Germinal center (tissue), 1 donor: Measurements from ENCODE around the gene KRTAP4-3.
"Not testable (repeated sequence)": the region's sequence is repeated elsewhere in the genome, so short reads cannot be mapped to it uniquely, and the experiment has no call there.

Source experiments
- DNase-seq: peaks from one replicate; pipeline ENCODE4 v3.0.0; 2012; ENCODE audit warnings: mixed read lengths, low spot score

The KRTAP4-3 gene

GRCh38 chr17:41168121-41168520, at the start of gene KRTAP4-3:
KRTAP4-3 (minus strand) TSS chr17:41168221; CDS start chr17:41168172, 49 bp downstream.
- DNase-seq, result no peak

- DNase-seq, result no peak
Observed at GRCh38 chr17:41215681-41216080, 47.7 kb upstream of the KRTAP4-3 start.

GRCh38 chr17:41212524-41213169, 44.6 kb upstream of the KRTAP4-3 start:
- no peak for DNase-seq

DNA sequence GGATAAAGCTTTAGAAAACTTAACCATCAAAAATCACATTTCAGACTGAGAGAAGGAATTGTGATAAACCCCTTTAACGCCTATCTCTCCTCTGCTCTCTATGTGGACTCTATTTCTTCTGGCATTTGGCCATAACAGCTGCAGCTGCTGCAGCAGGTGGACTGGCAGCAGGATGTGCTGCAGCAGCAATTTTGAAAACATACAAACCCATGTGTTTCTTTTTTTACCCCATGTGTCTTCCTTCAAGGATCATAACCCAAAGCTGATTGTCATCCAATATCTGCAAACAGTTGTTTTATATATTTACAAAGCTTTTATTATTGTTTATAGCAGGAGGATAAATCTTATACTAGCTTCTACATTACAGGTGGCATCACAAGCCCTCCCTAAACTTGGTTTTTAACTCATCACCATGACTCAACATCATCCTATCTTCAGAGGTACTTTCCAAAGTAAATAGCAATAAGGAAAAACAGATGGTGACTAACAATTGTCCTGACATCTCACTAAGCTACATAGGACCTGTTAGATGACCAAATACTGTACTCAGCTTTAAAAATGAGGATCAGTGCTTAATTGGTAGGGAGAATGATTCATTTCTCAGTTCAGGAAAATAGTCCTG, 43.9 kb upstream of the KRTAP4-3 start:
- no peak for DNase-seq

DNA sequence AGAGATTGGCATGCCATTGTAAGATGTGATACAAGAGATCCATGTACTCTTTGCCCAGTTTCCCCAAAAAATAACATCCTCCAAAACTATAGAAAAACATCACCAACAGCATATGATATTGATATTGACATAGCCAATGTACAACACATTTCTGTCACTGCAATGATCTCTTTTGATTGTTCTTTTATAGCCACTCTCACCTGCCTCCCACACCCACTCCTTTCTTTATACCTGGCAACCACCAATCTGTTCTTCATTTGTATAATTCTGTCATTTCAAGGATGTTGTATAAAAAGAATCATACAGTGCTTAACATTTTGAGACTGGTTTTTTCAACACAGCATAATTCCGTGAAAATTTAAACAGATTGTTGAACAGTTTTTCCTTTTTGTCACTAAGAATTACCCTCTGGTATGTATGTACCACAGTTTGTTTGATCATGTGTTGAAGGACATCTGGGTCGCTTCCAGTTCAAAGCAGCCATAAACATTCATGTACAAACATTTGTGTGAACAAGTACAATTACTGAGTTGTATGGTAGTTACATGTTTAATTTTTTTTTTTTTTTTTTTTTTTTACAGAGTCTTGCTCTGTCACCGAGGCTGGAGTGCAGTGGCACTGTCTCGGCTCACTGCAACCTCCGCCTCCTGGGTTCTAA, 31.5 kb upstream of the KRTAP4-3 start:
- DNase-seq, result no peak

GRCh38 chr17:41196068-41196467, 28.0 kb upstream of the KRTAP4-3 start:
- DNase-seq, result no peak

DNA sequence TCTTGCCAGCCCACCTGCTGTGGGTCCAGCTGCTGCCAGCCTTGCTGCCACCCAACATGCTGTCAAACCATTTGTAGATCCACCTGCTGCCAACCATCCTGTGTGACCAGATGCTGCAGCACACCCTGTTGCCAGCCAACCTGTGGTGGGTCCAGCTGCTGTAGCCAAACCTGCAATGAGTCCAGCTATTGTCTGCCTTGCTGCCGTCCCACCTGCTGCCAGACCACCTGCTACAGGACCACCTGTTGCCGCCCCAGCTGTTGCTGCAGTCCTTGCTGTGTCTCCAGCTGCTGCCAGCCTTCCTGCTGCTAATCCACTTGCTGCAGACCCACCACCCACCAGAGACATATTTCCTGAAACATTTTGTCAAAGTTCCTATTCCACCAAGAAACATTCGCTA, 22.3 kb upstream of the KRTAP4-3 start:
- no peak for DNase-seq

- DNase-seq, result not testable (repeated sequence)
Observed at GRCh38 chr17:41189837-41190318, 21.9 kb upstream of the KRTAP4-3 start, which contains the start of gene KRTAP9-1. KRTAP9-1 (plus strand) TSS chr17:41189887; CDS start chr17:41189887, 0 bp downstream.

- DNase-seq, result no peak
Observed at GRCh38 chr17:41186872-41187271, 18.9 kb upstream of the KRTAP4-3 start.

DNA sequence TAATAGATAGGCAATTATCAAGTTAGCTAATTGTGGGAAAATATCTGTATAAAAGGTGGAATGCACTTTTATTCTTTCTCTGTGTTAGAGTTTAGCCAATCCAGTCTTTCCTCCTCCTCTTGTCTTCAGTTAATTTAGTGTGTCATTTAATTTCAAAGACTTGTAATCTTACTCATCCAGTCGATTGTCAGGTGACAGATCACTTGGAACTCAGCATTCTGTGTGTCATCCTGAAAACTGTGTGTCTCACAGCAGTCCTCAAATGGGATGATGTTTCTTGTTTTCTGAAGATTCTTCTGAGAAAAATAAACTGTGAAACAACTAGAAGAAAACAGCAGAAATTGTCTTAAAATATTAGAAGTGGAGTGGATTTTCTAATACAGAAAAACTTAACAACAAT, 17.0 kb upstream of the KRTAP4-3 start:
- no peak for DNase-seq

DNA sequence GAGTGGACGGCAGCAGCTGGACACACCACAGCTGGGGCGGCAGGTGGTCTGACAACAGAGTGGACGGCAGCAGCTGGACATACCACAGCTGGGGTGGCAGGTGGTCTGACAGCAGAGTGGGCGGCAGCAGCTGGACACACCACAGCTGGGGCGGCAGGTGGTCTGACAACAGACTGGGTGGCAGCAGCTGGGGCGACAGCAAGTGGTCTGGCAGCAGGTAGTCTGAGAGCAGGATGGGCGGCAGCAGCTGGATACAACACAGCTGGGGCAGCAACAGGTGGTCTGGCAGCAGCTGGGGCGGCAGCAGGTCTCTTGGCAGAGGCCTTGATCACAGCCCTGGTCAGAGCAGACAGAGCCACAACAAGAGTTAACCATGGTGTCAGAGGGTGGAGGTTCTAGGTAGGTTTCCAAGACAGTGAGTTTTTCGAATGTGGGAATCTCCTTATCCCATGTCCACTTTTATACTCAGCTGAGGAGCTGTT, 16.5 kb upstream of the KRTAP4-3 start, which contains the start of gene KRTAP4-1:
TSS of gene KRTAP4-1 (minus strand) at position 432 of the 482 bp plus-strand sequence. CDS start at position 375, 57 bp downstream.
- DNase-seq, result no peak

- no peak for DNase-seq
Observed at GRCh38 chr17:41178843-41179616, 11.0 kb upstream of the KRTAP4-3 start.

- DNase-seq, result peak; percentile 21
Observed at GRCh38 chr17:41178341-41178740, 10.3 kb upstream of the KRTAP4-3 start.

DNA sequence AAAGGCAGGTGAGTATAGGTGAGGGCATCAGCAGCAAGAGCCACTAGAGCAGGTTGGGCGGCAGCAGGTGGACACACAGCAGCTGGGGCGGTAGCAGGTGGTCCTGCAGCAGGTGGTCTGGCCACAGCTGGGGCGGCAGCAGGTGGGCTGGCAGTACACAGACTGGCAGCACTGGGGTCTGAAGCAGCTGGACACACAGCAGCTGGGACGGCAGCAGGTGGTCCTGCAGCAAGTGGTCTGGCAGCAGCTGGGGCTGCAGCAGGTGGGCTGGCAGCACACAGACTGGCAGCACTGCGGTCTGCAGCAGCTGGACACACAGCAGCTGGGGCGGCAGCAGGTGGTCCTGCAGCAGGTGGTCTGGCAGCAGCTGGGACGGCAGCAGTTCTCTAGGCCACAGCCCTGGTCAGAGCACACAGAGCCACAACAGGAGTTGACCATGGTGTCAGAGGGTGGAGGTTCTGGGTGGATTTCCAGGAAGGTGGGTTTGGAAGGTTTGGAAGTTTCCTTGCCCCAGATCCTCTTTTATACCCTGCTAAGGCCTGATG, 9.8 kb upstream of the KRTAP4-3 start, which contains the start of gene KRTAP4-2:
TSS of gene KRTAP4-2 (minus strand) at position 495 of the 545 bp plus-strand sequence. CDS start at position 438, 57 bp downstream.
- no peak for DNase-seq

DNA sequence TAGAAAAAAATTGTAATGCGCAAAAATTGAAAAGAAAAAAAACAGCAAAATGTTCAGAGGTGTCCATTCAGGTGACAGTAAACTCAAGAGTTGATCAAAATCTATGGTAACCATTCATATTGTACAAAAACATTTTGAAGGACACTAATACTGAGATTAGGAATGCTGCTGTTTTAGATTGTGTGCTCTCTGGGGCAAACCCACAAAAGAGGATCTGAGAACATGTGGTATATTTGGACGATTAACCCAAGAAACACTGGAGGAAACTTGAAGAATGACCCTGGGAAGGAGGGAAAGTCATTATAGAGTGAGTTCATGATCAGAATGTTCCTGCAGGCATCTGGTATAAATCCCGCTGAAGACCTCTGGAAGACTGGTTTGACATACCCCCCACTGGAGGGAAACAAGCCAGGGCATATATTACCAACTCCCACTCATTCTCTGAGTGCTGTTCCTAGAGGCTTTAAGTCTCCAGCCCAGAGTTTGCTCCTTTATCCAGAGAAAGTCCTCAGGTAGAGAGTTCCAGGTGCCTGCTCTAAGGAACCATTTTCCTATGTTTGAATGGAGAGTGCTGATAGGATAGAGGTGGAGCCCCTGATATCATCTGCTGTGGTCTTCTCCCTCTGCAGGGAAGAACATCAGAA, 8.8 kb upstream of the KRTAP4-3 start:
- peak; percentile 21 for DNase-seq

DNA sequence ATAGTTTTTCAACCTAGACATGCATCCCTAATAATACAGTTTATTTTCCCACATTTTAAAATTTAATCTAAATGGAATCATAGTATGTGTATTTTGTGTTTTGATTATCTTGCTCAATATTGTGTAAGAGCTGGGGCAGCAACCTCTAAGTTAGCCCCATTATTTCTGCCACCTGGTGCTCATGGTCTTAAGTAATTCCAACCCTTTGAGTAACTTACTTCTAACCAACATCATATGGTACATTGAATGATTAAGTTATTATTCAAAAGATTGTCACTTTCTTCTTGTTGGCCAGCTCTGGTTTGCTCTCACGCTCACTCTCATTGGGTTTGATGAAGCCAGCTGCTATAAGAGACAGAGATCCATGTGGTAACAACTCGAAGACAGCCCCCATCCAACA, 3.9 kb upstream of the KRTAP4-3 start:
- no peak for DNase-seq

- DNase-seq, result no peak
Observed at GRCh38 chr17:41167561-41167960, 460 bp downstream of the KRTAP4-3 start.

DNA sequence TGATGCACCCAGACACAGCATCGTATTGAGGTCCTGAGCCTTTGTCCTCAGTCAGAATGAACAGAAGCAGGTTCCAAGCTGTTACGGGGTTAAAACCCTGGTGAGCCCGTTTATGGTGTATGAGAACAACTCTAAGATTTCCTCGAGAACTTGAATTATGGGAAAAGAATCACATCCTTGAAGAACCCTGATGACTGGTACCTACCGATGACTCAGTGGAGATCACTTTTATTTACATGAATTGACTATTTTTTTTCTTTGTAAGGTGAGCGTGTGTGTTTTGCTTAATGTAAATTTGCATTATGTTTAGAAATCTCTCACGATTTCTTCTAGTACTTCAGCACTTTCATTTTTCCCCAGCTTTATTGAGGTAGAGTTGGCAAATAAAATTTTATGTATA, 4.2 kb downstream of the KRTAP4-3 start:
- DNase-seq, result no peak

GRCh38 chr17:41160648-41161047, 7.4 kb downstream of the KRTAP4-3 start, which contains the start of gene KRTAP4-4:
KRTAP4-4 (minus strand) TSS chr17:41160748; CDS start chr17:41160691, 57 bp downstream.
- DNase-seq, result no peak

GRCh38 chr17:41160190-41160589, 7.8 kb downstream of the KRTAP4-3 start:
- DNase-seq, result not testable (repeated sequence)

DNA sequence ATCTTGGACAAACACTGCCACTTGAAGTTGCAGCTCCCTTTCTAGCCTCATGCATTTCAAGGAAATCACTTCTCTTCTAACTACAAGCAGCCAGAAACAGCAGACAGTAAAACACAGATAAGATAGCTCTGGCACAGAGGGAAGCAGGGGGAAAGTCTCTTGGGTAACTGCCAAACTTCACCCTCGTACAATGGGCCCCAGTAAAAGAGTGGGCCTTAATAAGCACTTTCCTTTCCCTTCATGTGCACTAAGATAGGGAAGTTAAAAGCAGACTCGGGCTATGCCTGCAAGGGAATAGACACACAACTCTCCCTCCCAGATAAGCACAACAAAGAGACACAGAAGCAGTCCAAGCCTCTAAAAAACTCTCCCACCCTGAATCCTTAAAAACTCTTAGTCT, 14.2 kb downstream of the KRTAP4-3 start:
- DNase-seq, result no peak
